MM.1S (cell line): ENCODE measurements around the gene SLC35B3.

Experiments
- DNase-seq: peaks from one replicate; pipeline ENCODE4 v3.0.0-alpha.2; 2015
- H2AFZ ChIP-seq: fragments of 300-600 bp; sonication (generic); 2 replicates; pipeline ENCODE4 v1.6.0; 2016; ENCODE audit warnings: antibody characterized with exemption, low read length
- H3F3A ChIP-seq: fragments of 300-600 bp; sonication (generic); 2 replicates; pipeline ENCODE4 v1.6.1; 2016; ENCODE audit warnings: mild to moderate bottlenecking, antibody characterized with exemption, low read length, moderate library complexity, mixed read lengths; ENCODE audit not compliant: insufficient read depth
- H3K27ac ChIP-seq: fragments of 300-600 bp; sonication (generic); 2 replicates; pipeline ENCODE4 v1.5.1; 2016; ENCODE audit warnings: mild to moderate bottlenecking, low read length
- H3K27me3 ChIP-seq: fragments of 300-600 bp; sonication (generic); replicated peaks from 2 replicates; pipeline ENCODE4 v1.6.0; 2016; ENCODE audit warnings: low read length; ENCODE audit not compliant: insufficient read depth
- H3K36me3 ChIP-seq: fragments of 300-600 bp; sonication (generic); replicated peaks from 2 replicates; pipeline ENCODE4 v1.6.1; 2016; ENCODE audit warnings: mild to moderate bottlenecking, low read length, mixed read lengths; ENCODE audit not compliant: insufficient read depth
- H3K4me1 ChIP-seq: fragments of 300-600 bp; sonication (generic); 2 replicates; pipeline ENCODE4 v1.6.1; 2016; ENCODE audit warnings: low read length, mixed read lengths
- H3K4me2 ChIP-seq: fragments of 300-600 bp; sonication (generic); 2 replicates; pipeline ENCODE4 v1.6.0; 2016; ENCODE audit warnings: low read depth, low read length
- H3K4me3 ChIP-seq: fragments of 300-600 bp; sonication (generic); 2 replicates; pipeline ENCODE4 v1.5.1; 2016; ENCODE audit warnings: low read length, mixed read lengths
- H3K79me2 ChIP-seq: fragments of 300-600 bp; sonication (generic); 2 replicates; pipeline ENCODE4 v1.6.1; 2016; ENCODE audit warnings: mixed run types, low read length, mixed read lengths
- H3K9ac ChIP-seq: fragments of 300-600 bp; sonication (generic); 2 replicates; pipeline ENCODE4 v1.6.1; 2016; ENCODE audit warnings: low read length, mixed read lengths
- H3K9me2 ChIP-seq: fragments of 300-600 bp; sonication (generic); replicated peaks from 2 replicates; pipeline ENCODE4 v1.6.1; 2016; ENCODE audit warnings: mild to moderate bottlenecking, low read length, mixed read lengths; ENCODE audit not compliant: insufficient read depth
- H3K9me3 ChIP-seq: fragments of 300-600 bp; sonication (generic); replicated peaks from 2 replicates; pipeline ENCODE4 v1.6.1; 2016; ENCODE audit warnings: mild to moderate bottlenecking, low read length, mixed read lengths; ENCODE audit not compliant: insufficient read depth
- H4K20me1 ChIP-seq: fragments of 300-600 bp; sonication (generic); 2 replicates; pipeline ENCODE4 v1.6.1; 2016; ENCODE audit warnings: mild to moderate bottlenecking, low read length, moderate library complexity, mixed read lengths; ENCODE audit not compliant: insufficient read depth
- EZH2 ChIP-seq: fragments of 300-600 bp; sonication (generic); optimal IDR thresholded peaks from 2 replicates; pipeline ENCODE3; 2017; ENCODE audit warnings: low read depth, mild to moderate bottlenecking, antibody characterized with exemption, low read length, mixed read lengths
- EZH2phosphoT487 ChIP-seq: fragments of 300-600 bp; sonication (generic); IDR thresholded peaks from 2 replicates; pipeline ENCODE4 v1.6.1; 2018; ENCODE audit warnings: antibody characterized with exemption, low read length
- TF ChIP-seq, protein P1 (sequence below): fragments of 300-600 bp; sonication (generic); IDR thresholded peaks from 2 replicates; pipeline ENCODE4 v1.5.1; 2016; ENCODE audit warnings: antibody characterized with exemption, low read length, mixed read lengths

SLC35B3 gene

DNA sequence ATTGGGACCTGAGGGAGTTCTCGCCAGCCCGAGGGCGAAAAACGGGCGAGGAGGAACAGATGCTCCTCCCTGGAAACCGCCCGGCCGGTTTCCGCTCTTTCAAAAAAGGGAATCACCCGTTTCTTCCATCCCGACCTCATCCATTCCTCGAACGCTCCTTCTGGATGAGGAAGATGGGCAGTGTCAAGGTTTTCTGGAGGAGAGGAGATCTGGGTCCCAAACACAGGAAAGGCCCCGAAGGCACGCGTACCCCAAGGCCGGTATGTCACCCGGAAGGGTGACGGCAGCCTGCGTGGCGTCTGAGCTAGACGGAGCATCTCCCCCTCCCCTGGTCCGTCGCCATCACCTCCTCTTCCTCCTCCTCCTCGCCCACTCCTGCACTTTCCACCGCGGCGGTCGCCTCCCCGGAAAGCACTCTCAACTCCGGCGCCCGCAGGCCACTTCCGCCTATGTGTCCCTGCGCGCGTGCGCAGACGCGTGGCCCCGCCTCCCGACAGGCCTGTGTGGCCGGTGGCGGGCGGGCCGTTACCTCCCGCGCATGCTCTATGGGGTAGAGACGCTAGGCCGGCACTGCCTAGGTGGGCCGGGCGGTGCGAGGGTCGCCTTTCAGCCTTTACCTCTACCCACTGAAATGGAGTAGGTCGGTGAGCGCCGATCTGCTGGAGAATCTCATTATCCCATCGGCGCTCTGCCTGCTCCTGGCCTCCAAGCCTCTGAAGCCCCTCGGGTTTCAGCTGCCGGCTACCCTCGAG is at the start of gene SLC35B3:
Gene SLC35B3, minus strand, starts transcription at position 453 of the 752 bp plus-strand sequence.
- H3K36me3 ChIP-seq = no peaks in the 10 kb centered on the region
- peak within 1 kb of the TSS; percentile 83 for H3K4me2 ChIP-seq
- H3K27me3 ChIP-seq = 0 out of 2 replicates have a peak, but pooled peaks cover 2% of the 10 kb centered on the region
- H3K79me2 ChIP-seq = peaks cover 24% of the 10 kb centered on the region
- H3K4me1 ChIP-seq = peaks cover 4% of the 10 kb centered on the region; the same call in 1 of the 2 replicates
- peak within 1 kb of the TSS; percentile 100 for H2AFZ ChIP-seq
- no peaks in the 10 kb centered on the region for H3K9me3 ChIP-seq
- peak within 1 kb of the TSS; percentile 24; the same call in 1 of the 2 replicates for H3K27ac ChIP-seq
- H3K9me2 ChIP-seq = no peaks in the 10 kb centered on the region
- peak within 1 kb of the TSS; percentile 83 for H3K9ac ChIP-seq
- no peaks in the 10 kb centered on the region for H3F3A ChIP-seq
- H4K20me1 ChIP-seq = no peaks in the 10 kb centered on the region
- TF ChIP-seq, protein P1, sequence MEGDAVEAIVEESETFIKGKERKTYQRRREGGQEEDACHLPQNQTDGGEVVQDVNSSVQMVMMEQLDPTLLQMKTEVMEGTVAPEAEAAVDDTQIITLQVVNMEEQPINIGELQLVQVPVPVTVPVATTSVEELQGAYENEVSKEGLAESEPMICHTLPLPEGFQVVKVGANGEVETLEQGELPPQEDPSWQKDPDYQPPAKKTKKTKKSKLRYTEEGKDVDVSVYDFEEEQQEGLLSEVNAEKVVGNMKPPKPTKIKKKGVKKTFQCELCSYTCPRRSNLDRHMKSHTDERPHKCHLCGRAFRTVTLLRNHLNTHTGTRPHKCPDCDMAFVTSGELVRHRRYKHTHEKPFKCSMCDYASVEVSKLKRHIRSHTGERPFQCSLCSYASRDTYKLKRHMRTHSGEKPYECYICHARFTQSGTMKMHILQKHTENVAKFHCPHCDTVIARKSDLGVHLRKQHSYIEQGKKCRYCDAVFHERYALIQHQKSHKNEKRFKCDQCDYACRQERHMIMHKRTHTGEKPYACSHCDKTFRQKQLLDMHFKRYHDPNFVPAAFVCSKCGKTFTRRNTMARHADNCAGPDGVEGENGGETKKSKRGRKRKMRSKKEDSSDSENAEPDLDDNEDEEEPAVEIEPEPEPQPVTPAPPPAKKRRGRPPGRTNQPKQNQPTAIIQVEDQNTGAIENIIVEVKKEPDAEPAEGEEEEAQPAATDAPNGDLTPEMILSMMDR = no peak
- TF ChIP-seq EZH2 (no peak), EZH2phosphoT487 (no peak)
- peak; percentile 95 for DNase-seq
- peak within 1 kb of the TSS; percentile 86 for H3K4me3 ChIP-seq

GRCh38 chr6:8483650-8484049 is 48.3 kb upstream of the SLC35B3 start:
- no peaks in the 10 kb centered on the region for H3K27me3 ChIP-seq
- H3F3A ChIP-seq = no peaks in the 10 kb centered on the region
- no peaks in the 10 kb centered on the region for H3K9me2 ChIP-seq
- peaks cover 20% of the 10 kb centered on the region for H3K4me1 ChIP-seq
- no peak overlapping the region for H2AFZ ChIP-seq
- no peak overlapping the region for H3K4me3 ChIP-seq
- TF ChIP-seq, protein P1 = no peak
- TF ChIP-seq EZH2phosphoT487 (no peak), EZH2 (no peak)
- H3K79me2 ChIP-seq = no peaks in the 10 kb centered on the region
- peak; percentile 13 for DNase-seq
- no peaks in the 10 kb centered on the region for H4K20me1 ChIP-seq
- no peak overlapping the region for H3K9ac ChIP-seq
- no peaks in the 10 kb centered on the region for H3K36me3 ChIP-seq
- H3K9me3 ChIP-seq = no peaks in the 10 kb centered on the region
- H3K27ac ChIP-seq = no peak overlapping the region
- H3K4me2 ChIP-seq = peak overlapping the region; percentile 15; the same call in 1 of the 2 replicates

DNA sequence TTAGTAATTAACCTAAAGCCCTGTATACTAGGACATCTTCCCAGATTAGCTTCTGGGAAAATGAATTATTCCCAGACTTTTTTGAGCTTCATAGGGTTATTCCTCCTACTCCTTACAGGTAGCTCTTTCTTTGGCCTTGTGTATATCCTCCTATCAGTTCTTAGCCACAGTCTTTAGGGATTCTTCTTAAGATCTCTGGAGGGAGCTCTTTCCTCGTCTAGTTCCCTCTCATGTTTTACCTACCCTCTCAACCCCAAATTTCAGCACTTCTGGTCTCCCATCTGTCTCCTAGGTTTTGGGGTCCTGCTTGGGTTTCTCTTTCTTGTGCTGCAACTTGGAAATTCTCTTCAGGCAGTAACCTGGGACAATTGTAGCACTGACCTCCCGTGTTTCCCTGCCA is 46.4 kb upstream of the SLC35B3 start:
- H3K4me3 ChIP-seq = no peak overlapping the region
- no peak overlapping the region for H3K4me2 ChIP-seq
- H3K9me2 ChIP-seq = no peaks in the 10 kb centered on the region
- H3K36me3 ChIP-seq = no peaks in the 10 kb centered on the region
- no peak overlapping the region for H3K27ac ChIP-seq
- TF ChIP-seq, protein P1 = peak; percentile 56
- no peak for TF ChIP-seq EZH2phosphoT487
- TF ChIP-seq EZH2 = no peak
- H2AFZ ChIP-seq = 0 out of 2 replicates have a peak overlapping the region, but pooled peaks have one; percentile 18
- H3K9ac ChIP-seq = no peak overlapping the region
- no peaks in the 10 kb centered on the region for H4K20me1 ChIP-seq
- no peaks in the 10 kb centered on the region for H3K27me3 ChIP-seq
- H3K4me1 ChIP-seq = peaks cover 20% of the 10 kb centered on the region
- DNase-seq = peak; percentile 46
- no peaks in the 10 kb centered on the region for H3K9me3 ChIP-seq
- H3K79me2 ChIP-seq = no peaks in the 10 kb centered on the region
- H3F3A ChIP-seq = no peaks in the 10 kb centered on the region
